Ovary (tissue), 9 donors: ENCODE results near the gene C21orf91. TPM values are rescaled to one million over a fixed set of nuclear protein-coding genes. Genes with fewer than 3 reads are reported as not detected.

Experiments used
- DNase-seq, 5 donors: peaks; one replicate each; pipeline ENCODE4 v3.0.0-alpha.2; 2019 to 2020
- H3K27ac ChIP-seq, 2 donors: fragments of 200-600 bp; one replicate each; pipeline versions ENCODE4 v1.5.1 to v1.8.0; 2019 to 2022
- H3K27me3 ChIP-seq: fragments of 200-600 bp; one replicate; pipeline ENCODE4 v1.8.0; 2022
- H3K36me3 ChIP-seq: fragments of 200-600 bp; sonication (generic); one replicate; pipeline ENCODE4 v1.5.1; 2019
- H3K4me1 ChIP-seq: one replicate; pipeline ENCODE4 v1.8.1; 2013; ENCODE audit warnings: mild to moderate bottlenecking, moderate library complexity; ENCODE audit not compliant: insufficient read depth
- H3K4me3 ChIP-seq: fragments of 200-600 bp; sonication (generic); one replicate; pipeline ENCODE4 v1.5.1; 2017
- H3K9me3 ChIP-seq, 2 donors: fragments of 200-600 bp in 1 of 2; sonication (generic) in 1 of 2; one replicate each; pipeline versions ENCODE4 v1.5.1 to v1.8.1; 2013 to 2019; ENCODE audit warnings: mild to moderate bottlenecking in 1 of 2, moderate library complexity in 1 of 2
- EP300 ChIP-seq: sonication (generic); formaldehyde crosslinking; IDR thresholded peaks from one replicate; pipeline ENCODE4 v1.6.1; 2017; ENCODE audit warnings: antibody characterized with exemption
- POLR2A ChIP-seq: fragments of 450-650 bp; IDR thresholded peaks from one replicate; pipeline ENCODE4 v1.6.1; 2017; ENCODE audit warnings: antibody characterized with exemption, mild to moderate bottlenecking, moderate library complexity
- WGBS, 3 donors: extraction: QIAGEN DNeasy Blood & Tissue Kit in 1 of 3; methylation state at CpG; one replicate each; pipeline versions ENCODE4 v1.1.5 to v1.1.7; 2013 to 2017; 5-methylcytosine and 5-hydroxymethylcytosine counted together
- intact Hi-C, 4 donors: fragments of 100-400 bp; cut with DNase I; formaldehyde crosslinking; loops; one replicate each; pipeline versions ENCODE4 v1.11.0 to v1.15.1; 2022 to 2023
- polyA plus RNA-seq, 2 donors: library from polyadenylated mRNA; stranded (reverse); fragments of 200-250 nt in 1 of 2; fragments of 350-450 nt in 1 of 2; fragmentation: Illumina TruSeq in 1 of 2; extraction: RNeasy Lipid Tissue Mini Kit (QIAGEN cat#74804) in 1 of 2; gene quantifications; one replicate each; pipeline ENCODE4 v1.2.3, GENCODE V29; 2013 to 2014
- total RNA-seq, 7 donors: library from RNA; depleted of rRNA in 2 of 7; stranded (reverse); fragments of >200 nt in 2 of 7; fragmentation: NEBNext Ultra II Directional in 3 of 7; extraction: Animal tissue kit (Norgen Biotek cat#: 25700) in 3 of 7; gene quantifications; one replicate each; pipeline versions ENCODE4 v1.1.0 to v1.2.4, GENCODE V29; 2016 to 2023
- TF ChIP-seq, protein P1 (sequence below), 3 donors: fragments of 450-650 bp in 2 of 3; fragments of 200-600 bp in 1 of 3; IDR thresholded peaks; one replicate each; pipeline versions ENCODE4 v1.5.1 to v1.8.0; 2016 to 2022; ENCODE audit warnings: antibody characterized with exemption in 3 of 3, mild to moderate bottlenecking in 1 of 3
- donor health status: DM: no; HTN: no; CAD: no; lungs with moderate emphysema.
- donor health status: DM: no; HTN: no; CAD: no.
- donor health status: Bipolar disorder and iron deficiency.
- donor health status: DM: yes; HTN: yes; CAD: no.
- donor health status: DM: no; HTN: no; CAD: no.
- donor health status: DM: yes; HTN: yes; CAD: no.

Gene C21orf91
- total and polyA plus RNA-seq, 9 donors, result 5.3 to 19.2 (median 14.6) TPM

DNA sequence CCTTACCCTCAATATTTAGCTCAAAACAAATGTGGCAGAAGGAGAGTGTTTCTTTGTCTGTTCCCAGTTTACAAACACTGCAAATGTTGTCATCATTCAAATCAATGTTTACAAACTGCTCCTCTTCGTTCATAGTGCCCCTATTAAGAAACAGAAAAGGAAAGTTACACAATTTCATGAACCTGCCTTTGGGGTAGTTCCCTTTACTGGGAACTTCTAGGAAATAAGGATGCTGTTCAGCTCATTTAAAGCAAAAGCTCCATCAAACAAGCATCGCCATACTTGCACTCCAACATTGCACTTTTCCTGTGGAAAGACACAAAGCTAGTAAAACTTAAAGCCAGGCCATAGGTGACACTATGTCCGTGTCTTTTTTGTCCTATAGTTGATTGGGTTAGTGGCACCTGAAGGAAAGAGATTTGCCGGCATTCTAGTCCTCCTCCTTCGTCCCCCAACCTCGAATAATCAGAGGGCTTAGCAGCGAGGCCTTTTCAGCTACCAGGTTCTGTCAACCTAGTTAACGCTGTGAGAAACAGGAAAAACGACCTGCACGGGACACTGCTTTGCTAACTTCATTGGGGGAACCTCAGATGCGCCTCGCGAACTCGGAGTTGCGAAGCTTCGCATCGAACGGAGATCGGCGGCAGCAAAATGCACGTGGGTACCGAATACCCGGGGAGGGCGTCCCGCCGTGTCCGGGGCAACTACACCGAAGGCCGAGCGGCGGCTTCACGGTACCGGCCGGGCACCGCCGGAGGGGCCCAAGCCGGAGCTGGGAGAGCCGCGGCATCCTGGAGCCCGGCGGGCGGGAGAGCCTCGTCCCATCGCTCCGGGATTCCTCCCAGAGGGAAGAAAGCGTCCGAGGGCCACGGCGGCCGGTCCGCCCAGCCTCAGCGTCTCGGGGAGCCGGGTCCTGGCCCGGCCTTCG, 706 bp downstream of the C21orf91 start:
- H3K4me1 ChIP-seq, result no peaks in the 10 kb centered on the region
- no peaks in the 10 kb centered on the region for H3K27me3 ChIP-seq
- no peak for TF ChIP-seq EP300
- TF ChIP-seq, protein P1, sequence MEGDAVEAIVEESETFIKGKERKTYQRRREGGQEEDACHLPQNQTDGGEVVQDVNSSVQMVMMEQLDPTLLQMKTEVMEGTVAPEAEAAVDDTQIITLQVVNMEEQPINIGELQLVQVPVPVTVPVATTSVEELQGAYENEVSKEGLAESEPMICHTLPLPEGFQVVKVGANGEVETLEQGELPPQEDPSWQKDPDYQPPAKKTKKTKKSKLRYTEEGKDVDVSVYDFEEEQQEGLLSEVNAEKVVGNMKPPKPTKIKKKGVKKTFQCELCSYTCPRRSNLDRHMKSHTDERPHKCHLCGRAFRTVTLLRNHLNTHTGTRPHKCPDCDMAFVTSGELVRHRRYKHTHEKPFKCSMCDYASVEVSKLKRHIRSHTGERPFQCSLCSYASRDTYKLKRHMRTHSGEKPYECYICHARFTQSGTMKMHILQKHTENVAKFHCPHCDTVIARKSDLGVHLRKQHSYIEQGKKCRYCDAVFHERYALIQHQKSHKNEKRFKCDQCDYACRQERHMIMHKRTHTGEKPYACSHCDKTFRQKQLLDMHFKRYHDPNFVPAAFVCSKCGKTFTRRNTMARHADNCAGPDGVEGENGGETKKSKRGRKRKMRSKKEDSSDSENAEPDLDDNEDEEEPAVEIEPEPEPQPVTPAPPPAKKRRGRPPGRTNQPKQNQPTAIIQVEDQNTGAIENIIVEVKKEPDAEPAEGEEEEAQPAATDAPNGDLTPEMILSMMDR (IDR thresholded peaks at IDR 0.05), result no peak
- no peak for TF ChIP-seq POLR2A
- DNase-seq, result peak in 2 of 5 donors; percentile 27 to 30
- intact Hi-C loops, result no loop called here
- WGBS, 3 donors, result 1% methylated on average over 44 to 56 of the region's 56 CpGs
- no peaks in the 10 kb centered on the region for H3K36me3 ChIP-seq
- peak overlapping the region; percentile 86 for H3K4me3 ChIP-seq
- no peaks in the 10 kb centered on the region for H3K9me3 ChIP-seq
- H3K27ac ChIP-seq, result peak overlapping the region; percentile 82 to 92

DNA sequence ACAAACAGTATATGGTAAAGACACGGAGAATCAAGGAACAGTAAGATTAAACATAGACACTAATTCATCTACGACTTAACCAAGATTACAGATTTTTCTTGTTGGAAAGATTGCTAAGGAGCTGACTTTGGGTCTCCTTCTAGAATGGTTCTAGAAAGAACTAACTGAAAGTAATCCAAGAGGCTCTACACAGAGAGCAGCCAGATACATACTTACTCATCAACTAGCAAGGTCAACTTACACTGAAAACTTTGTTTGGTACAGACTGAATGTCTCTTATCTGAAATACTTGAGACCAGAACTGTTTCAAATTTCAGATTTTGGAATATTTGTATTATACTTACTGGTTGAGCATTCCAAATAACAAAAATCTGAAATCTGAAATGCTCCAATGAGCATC, 5.8 kb downstream of the C21orf91 start:
- intact Hi-C loops, result no loop called here
- H3K36me3 ChIP-seq, result no peaks in the 10 kb centered on the region
- 65 to 76% (median 74%) methylated on average over 2 of the region's 2 CpGs for WGBS, 3 donors
- TF ChIP-seq EP300 (no peak), POLR2A (no peak)
- TF ChIP-seq, protein P1 (IDR thresholded peaks at IDR 0.05), result no peak
- peaks cover 0 to 6% of the 10 kb centered on the region in 2 donors for H3K9me3 ChIP-seq
- no peaks in the 10 kb centered on the region for H3K27me3 ChIP-seq
- no peak overlapping the region for H3K27ac ChIP-seq
- no peaks in the 10 kb centered on the region for H3K4me1 ChIP-seq
- DNase-seq, result no peak
- no peak overlapping the region for H3K4me3 ChIP-seq

DNA sequence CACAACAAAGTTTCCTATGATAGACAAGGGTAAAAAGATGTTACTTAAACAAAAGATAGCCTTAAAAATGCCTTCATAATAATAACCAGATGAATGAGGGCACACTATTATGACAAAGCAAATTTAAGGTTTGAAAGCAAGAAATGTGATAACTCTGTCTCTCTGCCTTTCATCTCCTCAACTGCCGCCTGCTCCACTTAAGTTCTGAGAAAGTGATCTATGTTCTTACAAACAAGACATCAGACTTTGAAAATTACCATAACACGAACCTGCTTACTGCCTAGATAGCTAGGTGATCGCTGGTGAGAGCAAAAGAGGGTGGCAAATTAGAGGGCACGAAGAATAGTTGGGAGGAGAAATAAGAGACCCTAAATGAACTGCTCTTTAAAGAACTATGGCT, 13.2 kb downstream of the C21orf91 start:
- Histone ChIP-seq H3K27ac (no peak overlapping the region), H3K27me3 (no peaks in the 10 kb centered on the region), H3K4me1 (peaks cover 1% of the 10 kb centered on the region), H3K4me3 (no peak overlapping the region), H3K9me3 (peaks cover 0 to 12% of the 10 kb centered on the region in 2 donors), H3K36me3 (no peaks in the 10 kb centered on the region)
- intact Hi-C loops, result no loop called here
- 94 to 97% (median 94%) methylated on average over 4 of the region's 4 CpGs for WGBS, 3 donors
- no peak for DNase-seq
- TF ChIP-seq POLR2A (no peak), EP300 (no peak)
- TF ChIP-seq, protein P1 (IDR thresholded peaks at IDR 0.05), result no peak

DNA sequence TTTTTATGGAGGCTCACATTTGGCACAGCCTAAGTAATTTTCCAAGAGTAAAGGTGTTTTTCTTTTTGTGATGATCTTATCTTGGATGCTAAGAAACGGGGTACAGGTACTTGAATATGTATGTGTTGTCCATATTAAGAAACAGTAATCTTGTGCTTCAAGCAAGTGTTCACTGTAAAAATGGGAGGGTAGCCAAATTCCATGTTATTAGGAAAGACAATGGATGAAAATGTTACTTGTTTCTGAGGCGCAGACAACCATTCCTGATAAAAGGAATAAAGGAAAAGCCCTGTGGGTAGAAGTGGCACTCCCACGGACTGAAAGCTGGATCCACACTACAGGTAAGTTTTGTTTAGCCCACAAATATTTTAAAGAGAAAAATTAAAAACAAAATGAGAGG, 15.6 kb downstream of the C21orf91 start:
- H3K27me3 ChIP-seq, result no peaks in the 10 kb centered on the region
- no peak overlapping the region for H3K27ac ChIP-seq
- H3K4me1 ChIP-seq, result peaks cover 1% of the 10 kb centered on the region
- H3K36me3 ChIP-seq, result no peaks in the 10 kb centered on the region
- intact Hi-C loops, result no loop called here
- H3K9me3 ChIP-seq, result peaks cover 0 to 8% of the 10 kb centered on the region in 2 donors
- H3K4me3 ChIP-seq, result no peak overlapping the region
- no peak for DNase-seq
- WGBS, 3 donors, result 64 to 66% (median 65%) methylated on average over 3 of the region's 3 CpGs
- TF ChIP-seq, protein P1 (IDR thresholded peaks at IDR 0.05), result no peak
- TF ChIP-seq EP300, result no peak
- TF ChIP-seq POLR2A, result no peak
